ENCODE data around the gene REPIN1. TPM values are rescaled to one million over a fixed set of nuclear protein-coding genes. Genes with fewer than 3 reads are reported as not detected.
A peak's percentile ranks its signal among the peaks of the same experiment; 100 is the strongest.

The REPIN1 gene
- polyA plus RNA-seq, 3 donors from 2014 or later: 40.6 to 86.0 (median 43.2) TPM

DNA sequence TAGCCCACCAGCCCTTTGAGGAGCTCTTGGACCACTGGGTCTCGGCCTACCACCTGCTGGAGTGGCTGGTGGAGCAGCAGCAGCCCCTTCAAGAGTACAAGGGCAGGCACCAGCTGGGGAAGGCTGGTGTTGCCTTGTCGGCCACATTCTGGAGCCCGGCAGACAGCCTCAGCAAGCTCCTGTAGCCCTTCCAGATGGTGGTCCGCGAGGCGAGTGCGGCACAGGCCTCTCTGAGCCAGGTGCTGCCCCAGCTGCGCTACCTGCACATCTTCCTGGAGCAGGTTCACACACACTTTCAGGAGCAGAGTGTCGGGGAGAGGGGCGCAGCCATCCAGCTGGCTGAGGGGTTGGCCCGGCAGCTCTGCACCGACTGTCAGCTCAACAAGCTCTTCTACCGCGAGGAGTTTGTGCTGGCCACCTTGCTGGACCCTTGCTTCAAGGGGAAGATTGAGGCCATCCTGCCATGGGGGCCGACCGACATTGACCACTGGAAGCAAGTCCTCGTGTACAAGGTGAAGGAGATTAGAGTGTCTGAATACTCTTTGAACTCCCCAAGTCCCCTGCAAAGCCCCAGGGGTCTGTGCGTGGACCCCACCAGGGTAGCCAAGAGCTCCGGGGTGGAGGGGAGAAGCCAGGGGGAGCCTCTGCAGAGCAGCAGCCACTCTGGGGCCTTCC lies 38.3 kb upstream of the REPIN1 start:
- H3K27me3 Mint-ChIP-seq (ENCODE audit: low read depth in 3 of 3): peaks cover 0 to under 1% (median 0%) of the 10 kb centered on the region in 3 donors
- no peak overlapping the region for H3K27ac Mint-ChIP-seq
- DNase-seq: no peak
- no peaks in the 10 kb centered on the region for H3K9me3 Mint-ChIP-seq
- peaks cover 12 to 30% (median 24%) of the 10 kb centered on the region in 3 donors for H3K36me3 Mint-ChIP-seq
- peaks cover 0 to under 1% of the 10 kb centered on the region in 2 donors for H3K4me1 Mint-ChIP-seq
- no peak overlapping the region for H3K4me3 Mint-ChIP-seq

DNA sequence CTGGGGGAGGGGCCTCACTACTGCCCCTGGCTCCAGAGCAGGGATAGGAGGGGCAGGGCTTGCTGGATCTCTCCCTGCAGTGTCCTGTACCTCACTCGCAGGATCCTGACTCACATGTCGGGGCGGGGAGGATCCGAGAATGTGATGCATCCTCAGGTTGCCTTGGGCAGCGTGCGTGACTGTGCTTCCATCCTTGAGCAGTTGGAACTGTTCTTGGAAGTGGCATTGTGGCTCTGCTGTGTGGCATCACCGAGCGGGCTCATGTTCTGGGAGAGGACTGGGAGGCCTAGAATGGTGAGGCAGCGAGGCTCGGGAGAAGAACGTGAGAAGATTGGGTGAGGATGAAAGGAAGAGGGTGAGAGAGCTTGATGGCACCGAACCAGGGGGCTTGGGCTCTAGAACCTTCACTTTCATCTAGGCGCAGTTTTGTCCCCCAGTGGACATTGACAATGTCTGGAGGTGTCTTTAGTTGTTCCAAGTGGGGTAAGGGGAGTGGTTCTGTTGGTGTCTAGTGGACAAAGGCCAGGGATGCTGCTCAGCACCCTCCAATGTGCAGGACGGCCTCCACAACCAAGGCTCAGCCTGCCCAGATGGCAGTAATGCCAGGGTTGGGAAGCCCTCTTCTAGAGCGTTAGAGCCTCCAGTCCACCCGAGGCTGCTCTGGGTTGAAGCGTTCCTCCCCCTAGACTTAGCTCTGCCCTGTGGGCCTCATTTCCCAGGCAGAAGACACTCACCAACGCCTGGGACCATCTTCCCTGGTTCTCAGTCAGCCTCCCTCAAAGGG lies 35.6 kb upstream of the REPIN1 start:
- no peak for DNase-seq
- Mint-ChIP-seq H3K27ac (no peak overlapping the region), H3K4me1 (no peaks in the 10 kb centered on the region)

DNA sequence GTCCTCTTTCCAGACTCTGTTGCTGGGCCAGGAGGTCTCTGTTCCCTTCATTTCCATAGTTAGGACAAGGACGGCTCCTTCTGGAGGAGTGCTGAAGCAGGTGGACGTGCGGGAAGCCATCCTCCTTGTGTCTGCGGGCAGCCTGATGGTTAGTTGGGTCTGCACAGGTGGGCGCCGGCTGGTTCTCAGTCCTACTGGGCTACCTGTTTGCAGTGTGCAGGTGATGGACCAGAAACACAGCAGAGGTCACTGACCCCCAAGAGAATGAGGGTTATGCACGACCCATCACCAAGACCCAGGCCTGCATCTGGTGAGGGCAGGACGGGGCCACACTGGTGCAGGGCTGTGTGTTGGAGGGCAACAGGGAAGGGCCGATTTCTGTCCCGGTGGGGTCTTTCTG lies 35.0 kb upstream of the REPIN1 start:
- Mint-ChIP-seq H3K27me3 (ENCODE audit: low read depth in 3 of 3) (peaks cover 0 to 2% (median 0%) of the 10 kb centered on the region in 3 donors), H3K36me3 (peaks cover 9 to 17% (median 10%) of the 10 kb centered on the region in 3 donors), H3K4me3 (no peak overlapping the region), H3K9me3 (no peaks in the 10 kb centered on the region), H3K27ac (no peak overlapping the region), H3K4me1 (no peaks in the 10 kb centered on the region)
- DNase-seq: no peak

More for the DNA sequence above, 35.6 kb upstream of the REPIN1 start:
- H3K9me3 Mint-ChIP-seq: no peaks in the 10 kb centered on the region
- no peak overlapping the region for H3K4me3 Mint-ChIP-seq
- H3K27me3 Mint-ChIP-seq (ENCODE audit: low read depth in 3 of 3): peaks cover 0 to 2% (median 0%) of the 10 kb centered on the region in 3 donors
- peaks cover 11 to 20% (median 13%) of the 10 kb centered on the region in 3 donors for H3K36me3 Mint-ChIP-seq

GRCh38 chr7:150334108-150334507 lies 34.5 kb upstream of the REPIN1 start:
- Mint-ChIP-seq H3K36me3 (peaks cover 6 to 15% (median 7%) of the 10 kb centered on the region in 3 donors), H3K4me1 (no peaks in the 10 kb centered on the region), H3K27me3 (ENCODE audit: low read depth in 3 of 3) (peaks cover 0 to 2% (median 0%) of the 10 kb centered on the region in 3 donors), H3K27ac (peak overlapping the region in 2 of 6 donors; percentile 60 to 80), H3K4me3 (no peak overlapping the region), H3K9me3 (no peaks in the 10 kb centered on the region)
- DNase-seq: no peak

DNA sequence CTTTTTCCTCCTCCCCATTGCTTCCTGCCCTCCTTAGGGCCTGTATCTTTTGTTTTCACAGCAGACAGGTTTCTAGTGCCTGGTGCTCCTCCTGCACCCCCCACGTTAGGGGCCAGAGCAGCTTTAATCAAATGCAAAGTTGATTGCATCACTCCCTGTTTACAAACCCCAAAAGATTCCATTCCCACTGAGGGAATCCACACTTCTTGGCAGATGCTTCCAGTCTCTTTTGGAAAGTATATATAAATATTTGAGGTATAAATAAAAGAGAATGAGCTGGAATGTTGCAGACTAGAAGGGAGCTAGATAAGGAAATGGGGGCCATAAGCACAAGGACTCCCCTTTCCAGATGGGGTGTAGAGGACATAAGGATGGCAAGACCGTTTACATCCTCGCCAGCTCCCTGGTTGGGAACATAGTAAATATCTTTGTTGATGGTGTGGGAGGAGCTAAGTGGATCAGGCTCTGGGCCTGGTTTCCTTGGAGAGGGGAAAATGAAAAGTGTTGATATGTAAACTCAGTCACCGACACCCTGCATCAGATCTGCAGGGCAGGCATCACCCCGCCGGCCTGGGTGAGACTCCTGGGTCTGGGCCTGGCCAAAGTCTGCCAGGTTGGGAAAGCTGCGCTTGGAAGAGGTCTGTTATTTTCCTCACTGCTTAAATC lies 33.4 kb upstream of the REPIN1 start:
- Mint-ChIP-seq H3K4me3 (no peak overlapping the region), H3K27me3 (ENCODE audit: low read depth in 3 of 3) (peaks cover 0 to 5% (median 4%) of the 10 kb centered on the region in 3 donors), H3K27ac (peak overlapping the region in 1 of 6 donors; percentile 42), H3K9me3 (no peaks in the 10 kb centered on the region), H3K36me3 (peaks cover 4 to 12% (median 6%) of the 10 kb centered on the region in 3 donors), H3K4me1 (peaks cover 0 to 2% of the 10 kb centered on the region in 2 donors)
- DNase-seq: no peak

GRCh38 chr7:150335774-150336112 lies 32.9 kb upstream of the REPIN1 start:
- Mint-ChIP-seq H3K27me3 (ENCODE audit: low read depth in 3 of 3) (peaks cover 0 to 5% (median 4%) of the 10 kb centered on the region in 3 donors), H3K27ac (no peak overlapping the region), H3K4me1 (peaks cover 0 to 2% of the 10 kb centered on the region in 2 donors), H3K9me3 (no peaks in the 10 kb centered on the region), H3K36me3 (peaks cover 4 to 12% (median 6%) of the 10 kb centered on the region in 3 donors), H3K4me3 (no peak overlapping the region)
- no peak for DNase-seq

- H3K4me3 Mint-ChIP-seq: no peak overlapping the region
- H3K9me3 Mint-ChIP-seq: no peaks in the 10 kb centered on the region
- H3K4me1 Mint-ChIP-seq: peaks cover 0 to 2% of the 10 kb centered on the region in 2 donors
- peaks cover 2 to 6% (median 4%) of the 10 kb centered on the region in 3 donors for H3K27me3 Mint-ChIP-seq (ENCODE audit: low read depth in 3 of 3)
- H3K27ac Mint-ChIP-seq: no peak overlapping the region
- H3K36me3 Mint-ChIP-seq: peaks cover 4 to 6% (median 6%) of the 10 kb centered on the region in 3 donors
- no peak for DNase-seq
Measured at GRCh38 chr7:150336746-150337145, 31.9 kb upstream of the REPIN1 start.

- H3K9me3 Mint-ChIP-seq: peaks cover 0 to 2% (median 0%) of the 10 kb centered on the region in 6 donors
- peaks cover 5 to 10% (median 6%) of the 10 kb centered on the region in 3 donors for H3K27me3 Mint-ChIP-seq (ENCODE audit: low read depth in 3 of 3)
- H3K4me1 Mint-ChIP-seq: peaks cover 0 to 2% of the 10 kb centered on the region in 2 donors
Measured at GRCh38 chr7:150337179-150337578, 31.4 kb upstream of the REPIN1 start.

GRCh38 chr7:150337659-150338081 lies 31.0 kb upstream of the REPIN1 start:
- H3K36me3 Mint-ChIP-seq: peaks cover 4 to 6% (median 6%) of the 10 kb centered on the region in 3 donors
- H3K27me3 Mint-ChIP-seq (ENCODE audit: low read depth in 3 of 3): peaks cover 6 to 10% (median 9%) of the 10 kb centered on the region in 3 donors
- H3K9me3 Mint-ChIP-seq: peaks cover 0 to 2% (median 0%) of the 10 kb centered on the region in 6 donors
- no peak for DNase-seq
- peaks cover 0 to 2% of the 10 kb centered on the region in 2 donors for H3K4me1 Mint-ChIP-seq
- no peak overlapping the region for H3K27ac Mint-ChIP-seq
- H3K4me3 Mint-ChIP-seq: no peak overlapping the region

More at GRCh38 chr7:150337179-150337578, 31.4 kb upstream of the REPIN1 start:
- Mint-ChIP-seq H3K36me3 (peaks cover 4 to 6% (median 6%) of the 10 kb centered on the region in 3 donors), H3K27ac (no peak overlapping the region), H3K4me3 (no peak overlapping the region)
- no peak for DNase-seq

DNA sequence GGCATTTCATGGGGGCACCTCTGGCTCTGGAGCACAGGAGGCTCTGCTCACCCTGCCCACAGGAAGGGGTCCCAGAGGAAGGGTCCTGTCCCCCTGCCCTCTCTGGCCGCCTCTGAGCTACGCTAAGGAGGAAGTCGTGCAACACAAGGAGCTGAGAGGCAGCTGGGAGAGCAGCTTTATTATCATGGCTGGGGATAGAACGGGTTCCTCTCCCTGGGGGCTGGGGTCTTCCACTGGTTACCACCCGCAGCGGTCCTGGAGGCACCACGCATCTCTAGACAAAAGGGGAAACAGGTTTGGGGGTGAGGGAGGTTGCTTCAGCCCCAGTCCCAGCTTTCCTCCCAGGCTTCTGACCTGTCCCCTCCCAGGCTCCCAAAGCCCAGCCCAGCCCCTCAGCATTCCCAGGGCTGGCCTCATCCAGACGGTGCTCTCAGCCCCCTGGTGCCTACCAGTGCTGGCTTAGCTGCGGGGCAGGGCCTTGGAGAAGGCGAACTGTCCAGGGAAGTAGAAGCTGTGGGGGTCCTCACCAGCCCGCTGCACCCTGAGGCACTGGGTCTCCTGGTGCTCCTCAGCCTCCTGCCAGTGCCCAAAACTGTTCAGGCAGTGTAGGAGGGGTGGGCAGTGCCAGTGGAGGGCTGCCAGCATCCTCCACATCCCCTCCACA lies 30.3 kb upstream of the REPIN1 start:
- Mint-ChIP-seq H3K4me1 (peaks cover 0 to 2% of the 10 kb centered on the region in 2 donors), H3K27me3 (ENCODE audit: low read depth in 3 of 3) (peaks cover 9 to 13% (median 11%) of the 10 kb centered on the region in 3 donors), H3K27ac (no peak overlapping the region), H3K9me3 (peaks cover 0 to 2% (median under 1%) of the 10 kb centered on the region in 6 donors), H3K36me3 (peaks cover 3 to 6% (median 4%) of the 10 kb centered on the region in 3 donors), H3K4me3 (no peak overlapping the region)
- DNase-seq: no peak

- Mint-ChIP-seq H3K27ac (no peak overlapping the region), H3K9me3 (peaks cover 0 to 12% (median 4%) of the 10 kb centered on the region in 6 donors), H3K36me3 (peaks cover 3 to 6% (median 4%) of the 10 kb centered on the region in 3 donors), H3K4me3 (no peak overlapping the region), H3K4me1 (peaks cover 0 to 2% of the 10 kb centered on the region in 2 donors), H3K27me3 (ENCODE audit: low read depth in 3 of 3) (peaks cover 13 to 21% (median 15%) of the 10 kb centered on the region in 3 donors)
- no peak for DNase-seq
Measured at GRCh38 chr7:150339409-150339809, 29.2 kb upstream of the REPIN1 start.

- peaks cover 0 to 2% of the 10 kb centered on the region in 2 donors for H3K4me1 Mint-ChIP-seq
Measured at GRCh38 chr7:150340024-150340749, 28.4 kb upstream of the REPIN1 start.

More at GRCh38 chr7:150340024-150340749, 28.4 kb upstream of the REPIN1 start:
- no peak overlapping the region for H3K4me3 Mint-ChIP-seq
- peaks cover 15 to 21% (median 16%) of the 10 kb centered on the region in 3 donors for H3K27me3 Mint-ChIP-seq (ENCODE audit: low read depth in 3 of 3)
- H3K27ac Mint-ChIP-seq: no peak overlapping the region
- peaks cover 0 to 13% (median 5%) of the 10 kb centered on the region in 6 donors for H3K9me3 Mint-ChIP-seq
- H3K36me3 Mint-ChIP-seq: peaks cover 3 to 6% (median 4%) of the 10 kb centered on the region in 3 donors
- no peak for DNase-seq
